GM13976 (cell line): Measurements from ENCODE around the gene REG1B.

ENCODE experiments used
- DNase-seq: peaks from one replicate; pipeline ENCODE4 v3.0.0; 2012; ENCODE audit warnings: low spot score
- CTCF ChIP-seq: IDR thresholded peaks from 2 replicates; pipeline ENCODE4 v1.5.1; 2012; ENCODE audit warnings: borderline replicate concordance, mild to moderate bottlenecking; ENCODE audit not compliant: insufficient read depth; ENCODE audit errors: extremely low read depth, missing control alignments, control extremely low read depth
- in situ Hi-C: fragments of 300-500 bp; cut with MboI; formaldehyde crosslinking; loops from one replicate; pipeline ENCODE4 v1.12.0; 2022; ENCODE audit warnings: low sequenced_read_pairs, mixed read lengths, inconsistent platforms; ENCODE audit not compliant: unreplicated experiment

Gene REG1B, protein sequence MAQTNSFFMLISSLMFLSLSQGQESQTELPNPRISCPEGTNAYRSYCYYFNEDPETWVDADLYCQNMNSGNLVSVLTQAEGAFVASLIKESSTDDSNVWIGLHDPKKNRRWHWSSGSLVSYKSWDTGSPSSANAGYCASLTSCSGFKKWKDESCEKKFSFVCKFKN

DNA sequence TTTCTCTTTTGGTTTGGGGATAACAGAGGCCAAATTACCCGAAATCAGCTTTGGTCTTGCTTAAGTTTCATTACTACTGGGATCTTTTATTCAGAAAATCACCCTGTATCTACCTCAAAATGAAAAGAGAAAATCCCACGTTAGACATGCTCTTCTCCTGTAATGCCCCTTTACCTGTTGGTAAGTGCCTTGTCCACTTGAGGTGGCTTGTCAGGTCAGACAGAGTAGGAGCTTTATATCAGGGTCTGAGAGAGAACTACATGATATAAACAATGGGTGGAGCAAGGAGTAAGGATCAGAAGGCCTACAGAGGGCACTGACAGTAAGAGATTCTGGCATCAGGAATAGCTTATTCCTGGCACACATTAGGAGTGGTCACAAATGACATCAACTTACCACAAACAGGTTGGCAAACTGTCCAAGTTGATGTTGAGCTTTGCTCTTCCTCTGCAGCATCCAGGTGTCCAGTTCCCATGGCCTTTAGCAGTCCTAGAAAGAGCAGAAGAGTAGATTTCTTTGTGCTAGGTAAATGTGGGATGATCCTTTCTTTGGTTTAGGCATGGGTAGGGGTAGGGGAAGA is at the start of gene REG1B:
TSS of gene REG1B (minus strand) at position 209 of the 580 bp plus-strand sequence. CDS start 381 bp downstream, outside the sequence.
- in situ Hi-C loops, result no loop called here
- no peak for DNase-seq
- no peak for TF ChIP-seq CTCF

DNA sequence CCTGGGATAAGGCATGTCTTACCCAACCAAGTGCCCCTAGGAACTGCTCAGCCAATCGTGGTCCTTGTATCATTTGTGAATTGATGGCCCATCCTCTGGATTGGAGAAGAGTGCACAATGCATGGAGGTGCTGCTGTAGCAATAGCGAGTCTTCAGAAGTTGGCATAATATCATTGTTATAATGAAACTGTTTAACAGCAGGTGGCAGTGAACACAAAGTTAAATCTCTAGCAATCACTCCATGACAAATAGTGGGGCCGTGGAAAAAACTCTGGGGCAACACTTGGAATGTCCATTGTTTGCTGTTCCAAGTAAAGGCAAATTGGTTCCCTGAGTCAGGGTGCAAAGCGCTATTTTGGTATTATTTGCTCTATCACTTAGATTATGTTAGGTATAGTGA is 43.9 kb upstream of the REG1B start:
- DNase-seq, result no peak
- in situ Hi-C loops, result no loop called here
- no peak for TF ChIP-seq CTCF

- in situ Hi-C loops, result no loop called here
- DNase-seq, result no peak
- TF ChIP-seq CTCF, result no peak
These were observed 42.0 kb upstream of the REG1B start for GRCh38 chr2:79129804-79130203.

DNA sequence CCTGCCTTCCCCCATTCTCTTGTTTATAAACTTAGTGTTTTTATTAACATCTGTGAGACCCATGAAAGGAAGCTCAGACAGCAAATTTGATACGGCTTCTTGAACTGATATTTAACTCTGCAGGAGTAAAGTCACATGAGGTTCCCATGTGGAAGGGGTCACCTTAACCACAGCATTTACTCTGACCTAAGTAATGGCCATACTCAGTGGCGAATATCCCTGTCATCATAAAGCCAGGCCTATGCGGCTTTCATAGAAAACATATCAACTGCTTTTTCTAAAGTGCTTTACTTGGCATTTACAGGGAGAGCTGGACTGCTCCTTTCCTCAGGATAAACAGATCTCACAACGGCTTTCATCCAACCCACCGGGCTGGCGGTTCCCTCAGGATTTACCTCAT is 41.5 kb upstream of the REG1B start:
- no peak for TF ChIP-seq CTCF
- no peak for DNase-seq
- in situ Hi-C loops, result no loop called here

- in situ Hi-C loops, result no loop called here
- no peak for TF ChIP-seq CTCF
- DNase-seq, result no peak
These were observed 40.6 kb upstream of the REG1B start for GRCh38 chr2:79128406-79128805.

DNA sequence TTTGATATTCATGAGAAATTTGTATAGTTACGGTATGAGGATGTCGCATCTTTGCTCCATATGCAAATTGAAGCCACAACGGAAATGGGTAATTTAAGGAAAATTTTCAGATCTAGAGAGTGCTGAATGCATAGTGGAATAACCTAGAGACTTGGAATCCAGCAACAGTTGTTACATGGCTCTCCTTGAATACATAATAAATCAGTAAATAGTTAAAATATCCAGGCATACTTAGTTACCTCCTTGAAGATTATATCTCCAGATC is 37.9 kb upstream of the REG1B start:
- DNase-seq, result no peak
- no peak for TF ChIP-seq CTCF
- in situ Hi-C loops, result no loop called here
